HG03575 (cell line): Measurements from ENCODE around the gene DNAJB2.
"Not testable (repeated sequence)": the region's sequence is repeated elsewhere in the genome, so short reads cannot be mapped to it uniquely, and the experiment has no call there.

Experiments
- ATAC-seq: cut with Tn5 transposase; IDR thresholded peaks from one replicate; pipeline ENCODE4 v1.9.1; 2021; ENCODE audit not compliant: unreplicated experiment, insufficient number of reproducible peaks, low FRiP score; ENCODE audit errors: extremely low read depth

DNAJB2 gene

GRCh38 chr2:219253753-219254589 is 25.2 kb upstream of the DNAJB2 start, which contains the start of gene TUBA4A:
Gene TUBA4A, minus strand, starts transcription at chr2:219253918. Its CDS starts 60 bp downstream, at chr2:219253858.
- ATAC-seq: no peak

- no peak for ATAC-seq
These were observed 24.5 kb upstream of the DNAJB2 start for GRCh38 chr2:219254590-219255201.

GRCh38 chr2:219258942-219259341 is 20.2 kb upstream of the DNAJB2 start:
- ATAC-seq: not testable (repeated sequence)

GRCh38 chr2:219261024-219261855 is 17.9 kb upstream of the DNAJB2 start:
- ATAC-seq: no peak

GRCh38 chr2:219266232-219266631 is 12.9 kb upstream of the DNAJB2 start:
- no peak for ATAC-seq

GRCh38 chr2:219266886-219267285 is 12.3 kb upstream of the DNAJB2 start:
- ATAC-seq: no peak

- no peak for ATAC-seq
These were observed 10.9 kb upstream of the DNAJB2 start for GRCh38 chr2:219268294-219268693.

GRCh38 chr2:219269362-219270054 is 9.7 kb upstream of the DNAJB2 start:
- no peak for ATAC-seq

GRCh38 chr2:219270055-219270372 is 9.2 kb upstream of the DNAJB2 start:
- no peak for ATAC-seq

- ATAC-seq: no peak
These were observed 8.1 kb upstream of the DNAJB2 start for GRCh38 chr2:219271021-219271420.

GRCh38 chr2:219272356-219272755 is 6.8 kb upstream of the DNAJB2 start:
- no peak for ATAC-seq

- no peak for ATAC-seq
These were observed 6.2 kb upstream of the DNAJB2 start for GRCh38 chr2:219272995-219273394.

- no peak for ATAC-seq
These were observed 5.2 kb upstream of the DNAJB2 start for GRCh38 chr2:219273937-219274336.

GRCh38 chr2:219274361-219274921 is 4.7 kb upstream of the DNAJB2 start:
- ATAC-seq: no peak

GRCh38 chr2:219277703-219278654 is 1.2 kb upstream of the DNAJB2 start:
- ATAC-seq: no peak

GRCh38 chr2:219278655-219279150 is 463 bp upstream of the DNAJB2 start:
- ATAC-seq: no peak

- no peak for ATAC-seq
These were observed 850 bp downstream of the DNAJB2 start for GRCh38 chr2:219279916-219280516.
